Activated CD4-positive, alpha-beta memory T cell treated with anti-CD3 and anti-CD28 coated beads, Interleukin-2, amount 10 ng/mL, durations not matched to agents 7 days and 5 days (primary cell): Measurements from ENCODE around the gene CSNK1G1. TPM values are rescaled to one million over a fixed set of nuclear protein-coding genes. Genes with fewer than 3 reads are reported as not detected.
A peak's percentile ranks its signal among the peaks of the same experiment; 100 is the strongest.
"Not testable (repeated sequence)": the region's sequence is repeated elsewhere in the genome, so short reads cannot be mapped to it uniquely, and the experiment has no call there.

Experiments used
- CTCF ChIA-PET: fragments of 350-600 bp; sonication (Branson Sonifier 250); formaldehyde crosslinking; loops from one replicate; lab custom pipeline; 2021; ENCODE audit warnings: antibody characterized with exemption, inconsistent platforms; lab: Charles Lee
- POLR2A ChIA-PET: fragments of 350-600 bp; sonication (Branson Sonifier 250); formaldehyde crosslinking; loops from one replicate; lab custom pipeline; 2021; ENCODE audit warnings: antibody characterized with exemption; lab: Charles Lee
- DNase-seq: peaks from one replicate; pipeline ENCODE4 v3.0.0-alpha.2; 2020
- H3K27ac Mint-ChIP-seq: one replicate; pipeline ENCODE4 v1.8.0; 2021; ENCODE audit warnings: mild to moderate bottlenecking, mixed read lengths
- H3K27me3 Mint-ChIP-seq: one replicate; pipeline ENCODE4 v1.8.0; 2021; ENCODE audit warnings: mixed read lengths
- H3K36me3 Mint-ChIP-seq: one replicate; pipeline ENCODE4 v1.8.0; 2021; ENCODE audit warnings: low read depth, mixed read lengths
- H3K4me1 Mint-ChIP-seq: one replicate; pipeline ENCODE4 v1.8.0; 2021; ENCODE audit warnings: mixed read lengths
- H3K4me3 Mint-ChIP-seq: one replicate; pipeline ENCODE4 v1.8.0; 2021; ENCODE audit warnings: mild to moderate bottlenecking, mixed read lengths
- H3K9me3 Mint-ChIP-seq: one replicate; pipeline ENCODE4 v1.8.0; 2021; ENCODE audit warnings: mixed read lengths
- total RNA-seq, 2 experiments: library from RNA; stranded (reverse); gene quantifications; one replicate each; pipeline ENCODE4 v1.2.3, GENCODE V29; 2021

Gene CSNK1G1
- total RNA-seq: 10 to 100 TPM; 27.9 to 28.2 TPM

DNA sequence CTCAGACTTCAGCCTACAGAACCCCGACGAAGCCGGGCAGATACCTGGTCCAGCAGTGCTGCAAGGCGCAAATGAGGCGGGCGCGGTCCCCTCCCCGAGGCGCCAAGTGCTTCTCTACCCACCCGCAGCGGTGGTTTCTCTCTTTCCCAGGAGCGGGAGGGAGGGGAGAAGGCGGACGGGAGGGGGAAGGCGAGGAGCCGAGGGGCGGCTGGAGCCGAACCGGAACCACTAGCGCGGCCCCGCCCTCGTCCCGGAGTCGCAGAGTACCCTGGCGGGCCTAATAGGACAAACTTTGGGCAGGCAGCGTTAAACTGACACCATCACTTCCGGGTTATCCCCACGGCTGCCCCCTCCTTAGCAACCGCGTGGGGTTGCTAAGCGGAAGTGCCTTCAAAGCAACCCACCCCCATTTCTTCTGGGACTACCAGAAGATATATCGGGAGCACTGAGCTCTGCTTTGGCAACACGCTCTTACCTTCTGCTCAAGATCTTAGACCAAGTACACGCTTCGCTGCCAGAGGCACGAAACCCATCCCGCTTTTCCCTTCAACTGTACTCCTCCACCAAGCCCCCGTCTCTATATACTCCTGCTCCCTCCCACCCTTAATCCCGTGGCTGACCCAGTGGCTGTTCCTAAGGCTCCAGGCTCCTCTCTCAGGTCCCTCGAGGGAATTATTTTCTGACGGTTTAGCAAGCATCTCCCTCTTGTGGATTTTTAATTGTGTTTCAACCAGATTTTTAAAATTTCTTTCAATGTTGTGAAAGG lies at the start of gene CSNK1G1:
Gene CSNK1G1, minus strand, starts transcription at position 230 of the 766 bp plus-strand sequence. CDS start 55,674 bp downstream, outside the sequence.
- POLR2A ChIA-PET: interaction anchor here (0.7 to 2.4 kb wide), 4 partner anchors 25 to 260 kb away, joined by 3 to 10 read pairs (median 4); partner anchors contain the start of genes PCLAF and TRIP4
- Mint-ChIP-seq H3K36me3 (peaks cover 7% of the 10 kb centered on the region), H3K27ac (peak within 1 kb of the TSS; percentile 78), H3K4me3 (peak within 1 kb of the TSS; percentile 91), H3K4me1 (peaks cover 35% of the 10 kb centered on the region), H3K9me3 (no peaks in the 10 kb centered on the region), H3K27me3 (no peaks in the 10 kb centered on the region)
- peak; percentile 92 for DNase-seq
- CTCF ChIA-PET: interaction anchor here (1.0 to 2.2 kb wide), 5 partner anchors 82 to 262 kb away, joined by 3 to 6 read pairs (median 3); partner anchors contain the start of gene CIAO2A

DNA sequence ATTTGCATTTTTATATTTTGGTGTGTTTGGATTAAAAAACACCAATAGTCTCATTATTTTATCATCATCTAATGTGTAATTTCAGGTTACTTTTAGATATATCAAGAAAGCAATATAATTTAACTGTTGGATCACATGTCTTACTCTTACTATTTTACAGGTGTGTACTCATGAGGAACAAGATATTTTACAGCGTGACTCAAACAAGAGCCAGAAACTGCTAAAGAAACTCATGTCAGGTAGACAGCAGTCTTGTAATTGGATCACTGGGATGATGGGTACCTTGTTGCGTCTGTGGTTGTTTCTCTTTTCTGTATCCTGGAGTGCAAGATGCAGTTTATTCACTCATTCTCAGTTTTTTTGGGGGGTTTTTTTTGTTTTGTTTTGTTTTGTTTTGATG lies 44.6 kb upstream of the CSNK1G1 start:
- Mint-ChIP-seq H3K36me3 (peaks cover 34% of the 10 kb centered on the region), H3K4me1 (no peaks in the 10 kb centered on the region), H3K9me3 (no peaks in the 10 kb centered on the region), H3K4me3 (no peak overlapping the region), H3K27me3 (no peaks in the 10 kb centered on the region), H3K27ac (no peak overlapping the region)
- no peak for DNase-seq
- ChIA-PET POLR2A (no interaction called here), CTCF (no interaction called here)

DNA sequence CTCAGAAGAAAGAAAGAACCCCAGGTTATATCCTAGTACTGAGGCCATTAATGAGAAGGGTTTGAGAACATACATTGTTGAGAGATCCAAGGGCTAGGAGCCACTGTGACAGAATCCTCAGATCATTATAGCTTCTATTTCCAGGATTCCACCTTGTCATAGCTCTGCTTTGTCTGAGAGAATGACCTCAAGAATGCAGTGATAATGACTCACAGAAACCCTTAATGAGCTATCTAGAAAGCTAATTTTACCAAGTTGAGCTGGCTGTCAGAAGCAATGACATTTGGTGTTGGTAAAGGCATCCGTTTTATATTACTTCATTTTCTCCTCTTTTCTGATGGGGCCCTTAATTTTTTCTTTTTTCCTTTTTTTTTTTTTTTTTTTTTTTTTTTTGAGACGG lies 42.6 kb upstream of the CSNK1G1 start:
- no peaks in the 10 kb centered on the region for H3K27me3 Mint-ChIP-seq
- peaks cover 9% of the 10 kb centered on the region for H3K4me1 Mint-ChIP-seq
- POLR2A ChIA-PET: interaction anchor here (0.9 to 1.1 kb wide), 2 partner anchors 11 to 40 kb away, joined by 3 to 4 read pairs; partner anchors contain the start of gene TRIP4
- no peak for DNase-seq
- H3K36me3 Mint-ChIP-seq: peaks cover 42% of the 10 kb centered on the region
- CTCF ChIA-PET: interaction anchor here (1.1 to 1.5 kb wide), 3 partner anchors 192 to 255 kb away, joined by 4 read pairs; no protein-coding TSS in a partner anchor
- H3K4me3 Mint-ChIP-seq: no peak overlapping the region
- H3K27ac Mint-ChIP-seq: no peak overlapping the region
- H3K9me3 Mint-ChIP-seq: no peaks in the 10 kb centered on the region

DNA sequence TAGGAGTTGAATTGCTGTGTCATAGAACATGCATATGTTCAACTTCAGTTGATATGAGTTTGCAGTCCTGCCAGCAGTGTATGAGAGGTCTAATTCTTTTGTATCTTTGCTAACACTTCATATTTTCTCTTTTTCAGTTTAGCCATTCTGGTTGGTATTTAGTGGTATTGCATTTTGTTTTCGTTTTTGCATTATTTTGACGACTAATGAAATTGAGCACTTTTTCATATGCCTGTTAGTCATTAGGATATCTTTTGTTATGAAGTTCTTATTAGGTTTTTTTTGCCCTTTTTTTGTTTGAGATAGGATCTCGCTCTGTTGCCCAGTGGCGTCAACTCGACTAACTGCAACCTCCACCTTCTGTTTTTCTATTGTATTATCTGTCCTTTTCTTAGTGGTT lies 40.8 kb upstream of the CSNK1G1 start:
- Mint-ChIP-seq H3K4me3 (no peak overlapping the region), H3K9me3 (no peaks in the 10 kb centered on the region), H3K27me3 (no peaks in the 10 kb centered on the region), H3K36me3 (peaks cover 42% of the 10 kb centered on the region), H3K27ac (no peak overlapping the region), H3K4me1 (peaks cover 9% of the 10 kb centered on the region)
- POLR2A ChIA-PET: interaction anchor here (1.5 to 1.9 kb wide), 2 partner anchors 9 to 34 kb away, joined by 4 to 14 read pairs; partner anchors contain the start of gene TRIP4
- DNase-seq: no peak
- CTCF ChIA-PET: no interaction called here

DNA sequence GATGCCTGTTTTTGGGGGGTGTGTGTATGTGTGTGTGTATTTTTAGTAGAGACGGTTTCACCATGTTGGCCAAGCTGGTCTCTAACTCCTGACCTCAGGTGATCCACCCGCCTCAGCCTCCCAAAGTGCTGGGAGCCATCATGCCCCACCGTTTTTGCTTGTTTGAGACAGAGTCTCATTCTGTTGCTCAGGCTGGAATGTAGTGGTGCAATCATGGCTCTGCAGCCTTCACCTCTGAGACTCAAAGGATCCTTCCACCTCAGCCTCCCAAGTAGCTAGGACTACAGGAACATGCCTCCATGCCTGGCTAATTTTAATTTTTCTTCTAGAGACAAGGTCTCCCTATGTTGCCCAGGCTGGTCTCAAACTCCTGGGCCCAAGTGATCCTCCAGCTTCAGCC lies 36.5 kb upstream of the CSNK1G1 start:
- DNase-seq: not testable (repeated sequence)
- H3K36me3 Mint-ChIP-seq: peaks cover 34% of the 10 kb centered on the region

DNA sequence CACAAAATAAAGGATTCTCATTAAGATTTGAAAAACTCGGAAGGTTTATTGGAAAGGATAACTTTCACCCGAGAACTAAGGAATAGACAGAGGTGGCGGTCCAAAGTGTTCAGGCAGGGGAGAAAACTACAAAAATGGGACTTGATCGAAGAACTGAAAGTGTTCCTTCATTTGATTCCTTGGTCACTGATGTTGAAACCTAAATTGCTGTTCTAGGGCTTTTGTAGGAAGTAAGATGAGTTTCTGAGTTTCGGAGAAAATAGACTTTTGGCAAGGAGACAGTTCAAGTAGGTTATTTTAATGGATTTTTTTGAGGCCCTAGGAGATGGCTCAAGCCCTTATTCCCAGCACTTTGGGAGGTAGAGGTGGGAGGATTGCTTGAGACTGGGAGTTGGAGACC lies 33.1 kb upstream of the CSNK1G1 start:
- Mint-ChIP-seq H3K27ac (peak overlapping the region; percentile 14), H3K4me3 (peak overlapping the region; percentile 95), H3K4me1 (peaks cover 24% of the 10 kb centered on the region), H3K9me3 (no peaks in the 10 kb centered on the region), H3K27me3 (no peaks in the 10 kb centered on the region), H3K36me3 (peaks cover 15% of the 10 kb centered on the region)
- POLR2A ChIA-PET: interaction anchor here (2.1 to 2.7 kb wide), 4 partner anchors 33 to 226 kb away, joined by 10 to 39 read pairs (median 20); partner anchors contain the start of genes CSNK1G1, PPIB and ZNF609
- no peak for DNase-seq
- CTCF ChIA-PET: no interaction called here

More for the DNA sequence above, 36.5 kb upstream of the CSNK1G1 start:
- H3K27ac Mint-ChIP-seq, H3K4me3 Mint-ChIP-seq, POLR2A ChIA-PET, H3K27me3 Mint-ChIP-seq, H3K9me3 Mint-ChIP-seq: not testable (repeated sequence)
- CTCF ChIA-PET: interaction anchor here (0.7 kb wide), 1 partner anchor 336 kb away, joined by 3 read pairs; no protein-coding TSS in a partner anchor
- H3K4me1 Mint-ChIP-seq: peaks cover 25% of the 10 kb centered on the region

DNA sequence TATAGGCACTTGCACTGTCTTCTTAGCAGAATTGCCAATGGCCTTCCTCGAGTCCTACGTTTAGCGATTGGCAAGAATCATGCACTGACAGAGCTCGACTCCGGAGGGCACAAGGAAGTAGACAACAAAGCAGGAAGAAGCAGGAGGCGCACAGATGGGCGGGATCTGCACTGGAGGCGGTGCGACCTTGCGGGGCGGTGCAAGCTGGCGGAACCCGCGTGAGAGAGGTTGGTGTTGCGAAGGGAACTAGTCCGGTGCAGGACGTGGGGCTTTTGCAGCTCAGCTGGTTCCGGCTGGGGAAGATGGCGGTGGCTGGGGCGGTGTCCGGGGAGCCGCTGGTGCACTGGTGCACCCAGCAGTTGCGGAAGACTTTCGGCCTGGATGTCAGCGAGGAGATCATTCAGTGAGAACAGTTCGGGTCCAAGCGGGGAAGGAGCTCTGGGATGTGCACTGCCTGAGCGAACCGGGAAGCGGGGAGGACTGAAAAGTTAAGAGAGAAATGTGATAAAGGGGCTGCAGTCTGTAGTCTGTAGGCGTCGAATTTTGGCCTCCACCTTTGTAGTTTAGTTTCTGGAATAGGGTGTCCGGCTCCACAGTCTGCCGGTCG lies 31.7 kb upstream of the CSNK1G1 start, which contains the start of gene TRIP4:
Gene TRIP4, plus strand, starts transcription at position 275 of the 607 bp plus-strand sequence. Its CDS starts 28 bp downstream, at position 303.
- peaks cover 11% of the 10 kb centered on the region for H3K36me3 Mint-ChIP-seq
- H3K4me1 Mint-ChIP-seq: peaks cover 22% of the 10 kb centered on the region
- peak; percentile 98 for DNase-seq
- H3K4me3 Mint-ChIP-seq: peak within 1 kb of the TSS; percentile 95
- no peaks in the 10 kb centered on the region for H3K27me3 Mint-ChIP-seq
- H3K27ac Mint-ChIP-seq: peak within 1 kb of the TSS; percentile 85
- H3K9me3 Mint-ChIP-seq: no peaks in the 10 kb centered on the region
- POLR2A ChIA-PET: interaction anchor here (0.7 to 2.7 kb wide), 29 partner anchors 9 to 1230 kb away, joined by 3 to 39 read pairs (median 4); partner anchors contain the start of genes CIAO2A, CSNK1G1, PPIB and RNU5B-1
- CTCF ChIA-PET: interaction anchor here (0.6 to 3.0 kb wide), 11 partner anchors 10 to 340 kb away, joined by 3 to 12 read pairs (median 3); partner anchors contain the start of genes CIAO2A and PPIB

DNA sequence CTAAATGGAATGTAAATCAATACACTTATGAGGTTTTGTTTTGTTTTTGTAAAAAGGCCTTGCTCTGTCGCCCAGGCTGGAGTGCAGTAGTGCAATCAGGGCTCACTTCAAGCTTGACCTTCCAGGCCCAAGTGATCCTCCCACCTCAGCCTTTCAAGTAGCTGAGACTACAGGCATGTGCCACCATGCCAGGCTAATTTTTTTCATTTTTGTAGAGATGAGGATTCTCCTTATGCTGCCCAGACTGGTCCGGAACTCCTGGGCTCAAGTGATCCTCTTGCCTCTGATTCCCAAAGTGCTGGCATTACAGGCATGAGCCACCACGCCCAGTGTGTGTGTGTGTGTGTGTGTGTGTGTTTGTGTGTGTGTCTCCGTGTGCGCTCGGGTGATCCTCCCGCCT lies 30.3 kb upstream of the CSNK1G1 start:
- H3K4me1 Mint-ChIP-seq: peaks cover 33% of the 10 kb centered on the region
- H3K9me3 Mint-ChIP-seq: no peaks in the 10 kb centered on the region
- CTCF ChIA-PET: interaction anchor here (0.6 to 3.0 kb wide), 2 partner anchors 9 to 267 kb away, joined by 5 to 12 read pairs; no protein-coding TSS in a partner anchor
- no peaks in the 10 kb centered on the region for H3K27me3 Mint-ChIP-seq
- no peak overlapping the region for H3K27ac Mint-ChIP-seq
- peaks cover 11% of the 10 kb centered on the region for H3K36me3 Mint-ChIP-seq
- DNase-seq: no peak
- POLR2A ChIA-PET: interaction anchor here (2.7 kb wide), 1 partner anchor 75 kb away, joined by 25 read pairs; the partner anchor contains the start of gene ZNF609
- H3K4me3 Mint-ChIP-seq: peak overlapping the region; percentile 40

DNA sequence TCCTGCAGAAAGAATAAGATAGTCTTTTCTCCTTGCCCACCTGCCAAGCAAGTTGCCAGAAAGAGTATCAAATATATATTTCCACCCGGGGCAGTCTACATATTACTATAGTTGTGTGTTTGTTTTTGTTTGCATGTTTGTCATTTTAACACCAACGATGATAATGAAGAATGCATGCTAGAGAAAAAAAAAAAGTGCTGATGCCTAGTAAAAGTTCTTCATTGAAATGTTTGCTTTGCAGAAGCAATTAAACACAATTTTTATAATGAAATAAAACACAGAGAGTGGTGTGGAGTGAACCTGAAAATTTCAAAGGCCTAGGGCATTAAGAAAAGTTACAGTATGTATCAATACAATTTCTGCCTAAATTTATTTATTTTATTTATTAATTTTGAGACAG lies 27.8 kb upstream of the CSNK1G1 start:
- ChIA-PET CTCF (no interaction called here), POLR2A (interaction anchor here (0.7 kb wide), 1 partner anchor 174 kb away, joined by 3 read pairs; no protein-coding TSS in a partner anchor)
- peaks cover 37% of the 10 kb centered on the region for H3K4me1 Mint-ChIP-seq
- peaks cover 20% of the 10 kb centered on the region for H3K36me3 Mint-ChIP-seq
- no peak for DNase-seq
- no peaks in the 10 kb centered on the region for H3K9me3 Mint-ChIP-seq
- H3K4me3 Mint-ChIP-seq: no peak overlapping the region
- no peaks in the 10 kb centered on the region for H3K27me3 Mint-ChIP-seq
- H3K27ac Mint-ChIP-seq: no peak overlapping the region

DNA sequence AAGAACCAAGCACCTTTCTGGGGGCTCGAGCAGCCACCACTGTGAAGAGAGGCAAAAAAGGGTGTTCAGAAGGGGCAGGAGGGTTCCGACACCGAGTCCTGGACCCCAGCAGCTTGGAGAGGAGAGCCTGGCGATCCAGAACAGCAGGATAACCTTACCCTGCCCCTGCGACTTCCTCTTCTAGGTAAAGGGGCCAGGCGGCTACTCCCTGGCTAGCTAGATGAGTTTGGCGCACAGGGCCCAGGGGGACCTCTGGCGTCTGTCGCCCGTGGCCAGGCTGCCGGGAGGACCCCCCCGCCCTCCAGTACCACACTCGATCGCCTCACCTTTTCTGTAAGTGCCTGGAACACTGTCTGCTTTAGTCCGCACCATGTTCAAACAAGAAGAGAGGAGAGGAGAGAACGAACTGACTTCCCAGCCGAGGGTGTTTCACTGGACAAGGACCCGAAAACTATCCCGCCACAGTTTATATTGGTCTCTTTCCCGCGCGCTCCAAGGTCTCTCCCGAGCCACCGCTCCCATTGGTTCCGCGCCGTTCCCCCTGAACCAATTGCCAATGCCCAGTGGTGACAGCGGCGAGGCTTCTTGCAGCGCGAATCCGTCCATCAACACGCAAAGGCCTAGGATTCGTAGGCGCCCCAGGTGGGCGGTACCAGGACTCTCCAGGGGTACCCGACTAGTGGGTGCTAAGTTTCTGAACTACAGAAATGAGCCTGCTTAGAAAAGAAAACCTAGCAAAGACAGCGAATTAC lies 25.2 kb upstream of the CSNK1G1 start, which contains the start of gene PCLAF:
Gene PCLAF, minus strand, starts transcription at position 442 of the 752 bp plus-strand sequence. Its CDS starts 70 bp downstream, at position 372.
- Mint-ChIP-seq H3K9me3 (no peaks in the 10 kb centered on the region), H3K27me3 (no peaks in the 10 kb centered on the region), H3K27ac (peak within 1 kb of the TSS; percentile 82), H3K4me1 (peaks cover 32% of the 10 kb centered on the region), H3K36me3 (peaks cover 20% of the 10 kb centered on the region), H3K4me3 (peak within 1 kb of the TSS; percentile 90)
- CTCF ChIA-PET: interaction anchor here (0.9 to 1.8 kb wide), 2 partner anchors 10 to 23 kb away, joined by 3 to 5 read pairs; no protein-coding TSS in a partner anchor
- peak; percentile 96 for DNase-seq
- POLR2A ChIA-PET: interaction anchor here (0.6 to 2.7 kb wide), 12 partner anchors 12 to 270 kb away, joined by 3 to 9 read pairs (median 3); no protein-coding TSS in a partner anchor

DNA sequence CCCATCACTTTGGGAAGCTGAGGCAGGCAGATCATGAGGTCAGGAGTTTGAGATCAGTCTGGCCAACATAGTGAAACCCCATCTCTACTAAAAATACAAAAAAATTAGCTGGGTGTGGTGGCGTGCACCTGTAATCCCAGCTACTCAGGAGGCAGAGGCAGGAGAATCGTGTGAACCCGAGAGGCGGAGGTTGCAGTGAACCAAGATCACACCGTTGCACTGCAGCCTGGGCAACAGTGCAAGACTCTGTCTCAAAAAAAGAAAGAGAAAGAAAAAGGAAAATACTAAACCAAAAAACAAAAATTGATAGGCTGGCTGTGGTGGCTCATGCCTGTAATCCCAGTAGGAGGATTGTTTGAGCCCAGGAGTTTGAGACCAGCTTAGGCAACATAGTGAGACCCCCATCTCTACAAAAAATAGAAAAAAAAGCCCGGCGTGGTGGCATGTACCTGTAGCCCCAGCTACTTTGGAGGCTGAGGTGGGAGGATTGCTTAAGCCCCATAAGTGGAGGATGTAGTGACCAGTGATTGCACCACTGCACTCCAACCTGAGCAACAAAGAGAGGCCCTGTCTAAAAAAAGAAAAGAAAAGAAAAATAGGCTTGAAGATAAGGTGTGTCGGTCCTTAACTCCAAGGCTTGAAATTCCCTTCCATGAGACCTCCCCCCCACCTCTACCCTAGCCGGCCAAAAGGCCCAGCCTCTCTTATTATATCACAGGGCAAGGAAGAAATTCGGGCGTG lies 24.3 kb upstream of the CSNK1G1 start:
- Mint-ChIP-seq H3K4me1 (peaks cover 35% of the 10 kb centered on the region), H3K4me3 (peak overlapping the region; percentile 90), H3K27ac (peak overlapping the region; percentile 82), H3K36me3 (peaks cover 27% of the 10 kb centered on the region)
- not testable (repeated sequence) for H3K27me3 Mint-ChIP-seq, H3K9me3 Mint-ChIP-seq, DNase-seq
- ChIA-PET CTCF (interaction anchor here (1.1 to 1.8 kb wide), 2 partner anchors 22 to 171 kb away, joined by 3 to 5 read pairs; no protein-coding TSS in a partner anchor), POLR2A (interaction anchor here (0.6 to 2.7 kb wide), 11 partner anchors 11 to 547 kb away, joined by 3 to 9 read pairs (median 3); partner anchors contain the start of gene HERC1)
